ENCODE measurements around the gene RPTOR. TPM values are rescaled to one million over a fixed set of nuclear protein-coding genes. Genes with fewer than 3 reads are reported as not detected.
"Not testable (repeated sequence)": the region's sequence is repeated elsewhere in the genome, so short reads cannot be mapped to it uniquely, and the experiment has no call there.

The RPTOR gene
- polyA plus RNA-seq, 1 donor from 2014 or later = 8.0 TPM

GRCh38 chr17:80874866-80875445 is 330.3 kb downstream of the RPTOR start:
- no peaks in the 10 kb centered on the region for H3K9me3 ChIP-seq (ENCODE audit: low read length)
- no peaks in the 10 kb centered on the region for H3F3A ChIP-seq (ENCODE audit: insufficient read depth, low read length, poor library complexity, severe bottlenecking)
- H3K79me2 ChIP-seq (replicated peaks; ENCODE audit: insufficient read depth, low read length) = no peaks in the 10 kb centered on the region
- H3K27me3 ChIP-seq (ENCODE audit: insufficient read depth, low read depth, low read length) = no peaks in the 10 kb centered on the region
- H3K4me2 ChIP-seq (ENCODE audit: low read length) = no peak overlapping the region
- H4K20me1 ChIP-seq (ENCODE audit: insufficient read depth) = no peaks in the 10 kb centered on the region
- no peak for TF ChIP-seq POLR2AphosphoS5 (IDR thresholded peaks at IDR 0.05)
- no peak for TF ChIP-seq MXI1 (conservative IDR thresholded peaks at IDR 0.05; ENCODE audit: poor library complexity, severe bottlenecking)
- no peak for TF ChIP-seq TAF1 (IDR thresholded peaks at IDR 0.05; ENCODE audit: low read depth)
- TF ChIP-seq RAD21 (conservative IDR thresholded peaks at IDR 0.05) = no peak
- no peak for TF ChIP-seq CTCF (IDR thresholded peaks at IDR 0.05; ENCODE audit: poor library complexity, severe bottlenecking)
- TF ChIP-seq REST (IDR thresholded peaks at IDR 0.05; ENCODE audit: borderline replicate concordance) = no peak
- TF ChIP-seq EP300 (conservative IDR thresholded peaks at IDR 0.05; ENCODE audit: poor library complexity, severe bottlenecking) = no peak
- TF ChIP-seq SMC3 (conservative IDR thresholded peaks at IDR 0.05; ENCODE audit: poor library complexity) = no peak
- no peak for TF ChIP-seq EZH2 (IDR thresholded peaks at IDR 0.05; ENCODE audit: borderline replicate concordance, insufficient read depth, low read length, poor library complexity, severe bottlenecking)
- H3K4me3 ChIP-seq (ENCODE audit: low read length) = no peak overlapping the region
- no peak overlapping the region for H2AFZ ChIP-seq (ENCODE audit: low read depth, low read length)
- no peaks in the 10 kb centered on the region for H3K9me2 ChIP-seq (ENCODE audit: insufficient read depth, low read length)
- H3K9ac ChIP-seq (ENCODE audit: low read length) = no peak overlapping the region
- H3K36me3 ChIP-seq (ENCODE audit: insufficient read depth, low read length) = no peaks in the 10 kb centered on the region
- no peak overlapping the region for H3K27ac ChIP-seq (ENCODE audit: low read length)

- H2AFZ ChIP-seq (ENCODE audit: low read depth, low read length); H3K27me3 ChIP-seq (ENCODE audit: insufficient read depth, low read depth, low read length); H3K9me2 ChIP-seq (ENCODE audit: insufficient read depth, low read length); H3K36me3 ChIP-seq (ENCODE audit: insufficient read depth, low read length); H3K79me2 ChIP-seq (replicated peaks; ENCODE audit: insufficient read depth, low read length); H3K4me3 ChIP-seq (ENCODE audit: low read length); H3K9ac ChIP-seq (ENCODE audit: low read length); H4K20me1 ChIP-seq (ENCODE audit: insufficient read depth); H3K9me3 ChIP-seq (ENCODE audit: low read length); H3F3A ChIP-seq (ENCODE audit: insufficient read depth, low read length, poor library complexity, severe bottlenecking); H3K27ac ChIP-seq (ENCODE audit: low read length); H3K4me2 ChIP-seq (ENCODE audit: low read length): not testable (repeated sequence)
These were observed 330.9 kb downstream of the RPTOR start for GRCh38 chr17:80875480-80875995.

GRCh38 chr17:80876456-80876949 is 331.9 kb downstream of the RPTOR start:
- not testable (repeated sequence) for H3K9ac ChIP-seq (ENCODE audit: low read length); H4K20me1 ChIP-seq (ENCODE audit: insufficient read depth); H3K36me3 ChIP-seq (ENCODE audit: insufficient read depth, low read length); H3K79me2 ChIP-seq (replicated peaks; ENCODE audit: insufficient read depth, low read length); H2AFZ ChIP-seq (ENCODE audit: low read depth, low read length); H3K4me3 ChIP-seq (ENCODE audit: low read length); H3K9me2 ChIP-seq (ENCODE audit: insufficient read depth, low read length); H3F3A ChIP-seq (ENCODE audit: insufficient read depth, low read length, poor library complexity, severe bottlenecking); H3K4me2 ChIP-seq (ENCODE audit: low read length); H3K9me3 ChIP-seq (ENCODE audit: low read length); H3K27me3 ChIP-seq (ENCODE audit: insufficient read depth, low read depth, low read length); H3K27ac ChIP-seq (ENCODE audit: low read length)
